SJSA1 (cell line): ENCODE data around the gene PPP1R15A. TPM values are rescaled to one million over a fixed set of nuclear protein-coding genes. Genes with fewer than 3 reads are reported as not detected.
A peak's percentile ranks its signal among the peaks of the same experiment; 100 is the strongest.
"Not testable (repeated sequence)": the region's sequence is repeated elsewhere in the genome, so short reads cannot be mapped to it uniquely, and the experiment has no call there.

Experiments
- DNase-seq, 2 experiments: peaks; one replicate each; pipeline ENCODE4 v3.0.0-alpha.2; 2015 to 2020; ENCODE audit warnings: low spot score in 2 of 2, low read depth in 1 of 2
- H3K27ac ChIP-seq: fragments of 250-450 bp; sonication (Bioruptor Pico); 2 replicates; pipeline ENCODE4 v1.5.1; 2020; ENCODE audit warnings: mild to moderate bottlenecking, moderate library complexity
- H3K27me3 ChIP-seq: fragments of 250-450 bp; sonication (Bioruptor Pico); replicated peaks from 2 replicates; pipeline ENCODE4 v1.5.1; 2020; ENCODE audit warnings: mild to moderate bottlenecking, moderate library complexity
- H3K36me3 ChIP-seq: fragments of 250-450 bp; sonication (Bioruptor Pico); 2 replicates; pipeline ENCODE4 v1.5.1; 2020; ENCODE audit warnings: mild to moderate bottlenecking
- H3K4me1 ChIP-seq: fragments of 250-450 bp; sonication (Bioruptor Pico); replicated peaks from 2 replicates; pipeline ENCODE4 v1.6.1; 2021; ENCODE audit warnings: mild to moderate bottlenecking
- H3K4me3 ChIP-seq: fragments of 250-450 bp; sonication (Bioruptor Pico); 2 replicates; pipeline ENCODE4 v1.5.1; 2020; ENCODE audit warnings: mild to moderate bottlenecking
- H3K9me3 ChIP-seq: fragments of 250-450 bp; sonication (Bioruptor Pico); replicated peaks from 2 replicates; pipeline ENCODE4 v1.5.1; 2020; ENCODE audit warnings: mild to moderate bottlenecking
- total RNA-seq: library from RNA; depleted of rRNA; stranded (reverse); fragments of >200 nt; shearing (Covaris generic); gene quantifications from 2 replicates; pipeline ENCODE4 v1.2.3, GENCODE V29; 2014

Gene PPP1R15A
- total RNA-seq, 1 experiment from 2014 or later, result 79.5 TPM

DNA sequence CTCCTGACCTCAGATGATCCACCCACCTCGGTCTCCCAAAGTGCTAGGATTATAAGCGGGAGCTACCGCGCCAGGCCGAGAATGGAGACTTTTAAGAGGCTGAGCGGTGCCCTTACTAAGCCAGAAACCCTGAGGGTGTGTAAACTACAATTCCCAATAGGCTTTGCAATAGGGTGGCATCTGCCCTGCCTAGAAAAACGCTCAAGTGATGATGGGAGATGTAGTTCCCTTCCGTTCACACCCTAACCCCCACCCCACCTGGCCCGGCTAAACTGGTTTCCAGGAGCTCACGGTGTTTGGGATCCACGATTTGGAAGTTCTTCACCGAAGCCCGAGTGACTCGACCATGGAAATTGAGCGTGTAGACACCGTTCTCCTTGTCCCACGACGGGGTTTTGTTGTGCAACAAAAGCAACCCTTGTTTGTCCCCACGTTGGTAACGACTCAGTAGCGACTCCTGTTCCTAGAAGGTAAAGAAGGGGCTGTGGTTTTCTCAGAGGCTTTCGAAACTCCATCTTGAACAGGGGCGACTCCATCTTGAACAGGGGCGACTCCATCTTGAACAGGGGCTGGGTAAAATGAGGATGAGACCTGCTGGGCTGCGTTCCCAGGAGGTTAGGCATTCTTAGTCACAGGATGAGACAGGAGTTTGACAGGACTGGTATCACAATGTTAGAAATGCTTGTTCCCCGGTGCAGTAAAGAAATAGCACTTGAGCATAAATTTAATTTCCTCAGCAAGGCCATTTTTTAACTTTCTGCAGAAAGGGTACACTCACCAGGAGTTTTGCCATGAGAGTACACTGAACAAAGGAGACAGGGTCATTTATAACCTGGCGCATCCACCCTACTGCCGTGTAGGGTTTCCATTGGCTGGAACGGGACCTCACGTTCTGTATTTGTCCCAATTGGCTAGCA lies 9.8 kb downstream of the PPP1R15A start:
- DNase-seq, result peak in 1 of 2 experiments; percentile 12
- no peak overlapping the region for H3K27ac ChIP-seq
- H3K4me1 ChIP-seq, result peaks cover 8% of the 10 kb centered on the region; the same call in 1 of the 2 replicates

DNA sequence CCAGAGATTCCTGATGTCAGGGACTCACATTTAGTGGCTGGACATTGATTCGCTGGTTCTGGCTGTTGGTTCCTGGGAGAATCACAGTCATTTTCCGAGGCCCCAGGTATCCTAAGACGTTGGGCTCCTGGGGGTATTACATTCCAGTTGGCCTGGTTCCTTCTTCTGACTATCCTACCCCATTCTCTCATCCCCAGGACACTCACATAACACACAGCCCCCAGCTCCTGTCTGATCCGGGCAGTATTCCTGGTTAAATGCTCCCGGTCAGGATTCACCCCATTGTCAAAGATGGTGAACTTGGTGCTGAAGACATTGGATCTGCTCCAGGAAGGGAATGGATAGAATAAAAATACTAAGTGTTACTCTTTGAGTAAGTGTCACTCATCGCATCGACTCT lies 11.5 kb downstream of the PPP1R15A start:
- no peak for DNase-seq
- H3K27ac ChIP-seq, result no peak overlapping the region
- no peaks in the 10 kb centered on the region for H3K27me3 ChIP-seq
- H3K4me3 ChIP-seq, result no peak overlapping the region
- H3K9me3 ChIP-seq, result no peaks in the 10 kb centered on the region
- peaks cover 13% of the 10 kb centered on the region for H3K36me3 ChIP-seq
- peaks cover 8% of the 10 kb centered on the region; the same call in 1 of the 2 replicates for H3K4me1 ChIP-seq

More for the DNA sequence above, 9.8 kb downstream of the PPP1R15A start:
- H3K9me3 ChIP-seq, result no peaks in the 10 kb centered on the region
- no peaks in the 10 kb centered on the region for H3K27me3 ChIP-seq
- peaks cover 30% of the 10 kb centered on the region for H3K36me3 ChIP-seq
- no peak overlapping the region for H3K4me3 ChIP-seq

DNA sequence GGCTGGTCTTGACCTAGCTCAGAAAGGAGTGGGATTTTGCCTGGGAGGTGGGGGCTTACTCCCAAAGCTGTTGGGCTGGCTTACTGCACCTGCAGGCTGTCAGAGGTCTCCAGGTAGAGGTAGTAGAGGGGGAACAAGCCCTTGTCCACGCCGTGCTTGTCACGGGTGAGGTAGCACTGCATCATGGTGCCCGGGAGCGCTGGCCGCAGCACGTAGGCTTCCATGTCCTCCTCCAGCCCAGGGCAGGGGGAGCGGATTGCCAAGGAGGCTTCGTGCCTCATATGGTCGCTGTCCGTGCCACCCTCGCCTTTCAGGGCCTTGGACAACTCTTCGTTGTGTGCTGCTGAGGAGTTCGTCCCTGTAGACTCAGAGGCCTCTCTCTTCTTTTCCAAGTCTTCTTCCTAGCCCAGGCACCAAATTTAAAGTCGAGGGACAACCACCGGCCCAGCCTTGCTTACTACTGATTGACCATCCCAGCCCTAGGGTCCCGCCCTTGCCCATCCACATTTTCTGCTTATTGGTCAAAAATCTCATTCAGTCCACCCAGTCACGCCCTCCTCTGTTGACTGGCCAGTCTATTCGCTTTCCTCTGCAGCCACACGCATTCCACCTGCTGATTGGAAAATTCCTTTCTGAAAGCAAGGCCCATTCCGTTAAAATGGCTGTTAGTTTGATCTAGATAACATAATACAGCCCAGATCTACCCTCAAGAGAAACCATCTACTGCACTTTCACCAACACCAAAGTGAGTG lies 15.8 kb downstream of the PPP1R15A start:
- no peaks in the 10 kb centered on the region for H3K9me3 ChIP-seq
- H3K27ac ChIP-seq, result no peak overlapping the region
- H3K27me3 ChIP-seq, result no peaks in the 10 kb centered on the region
- H3K4me3 ChIP-seq, result no peak overlapping the region
- H3K36me3 ChIP-seq, result no peaks in the 10 kb centered on the region
- DNase-seq, result no peak
- no peaks in the 10 kb centered on the region for H3K4me1 ChIP-seq

GRCh38 chr19:48889496-48889895 lies 17.3 kb downstream of the PPP1R15A start:
- not testable (repeated sequence) for H3K27ac ChIP-seq, H3K9me3 ChIP-seq, DNase-seq, H3K27me3 ChIP-seq, H3K4me3 ChIP-seq, H3K4me1 ChIP-seq, H3K36me3 ChIP-seq

- no peak overlapping the region for H3K27ac ChIP-seq
- no peaks in the 10 kb centered on the region for H3K9me3 ChIP-seq
- no peak for DNase-seq
- H3K27me3 ChIP-seq, result no peaks in the 10 kb centered on the region
- no peaks in the 10 kb centered on the region for H3K36me3 ChIP-seq
- no peaks in the 10 kb centered on the region for H3K4me1 ChIP-seq
- H3K4me3 ChIP-seq, result no peak overlapping the region
Observed at GRCh38 chr19:48890551-48890950, 18.3 kb downstream of the PPP1R15A start.

GRCh38 chr19:48895226-48895625 lies 23.0 kb downstream of the PPP1R15A start:
- no peak overlapping the region for H3K27ac ChIP-seq
- no peak for DNase-seq
- H3K36me3 ChIP-seq, result no peaks in the 10 kb centered on the region

DNA sequence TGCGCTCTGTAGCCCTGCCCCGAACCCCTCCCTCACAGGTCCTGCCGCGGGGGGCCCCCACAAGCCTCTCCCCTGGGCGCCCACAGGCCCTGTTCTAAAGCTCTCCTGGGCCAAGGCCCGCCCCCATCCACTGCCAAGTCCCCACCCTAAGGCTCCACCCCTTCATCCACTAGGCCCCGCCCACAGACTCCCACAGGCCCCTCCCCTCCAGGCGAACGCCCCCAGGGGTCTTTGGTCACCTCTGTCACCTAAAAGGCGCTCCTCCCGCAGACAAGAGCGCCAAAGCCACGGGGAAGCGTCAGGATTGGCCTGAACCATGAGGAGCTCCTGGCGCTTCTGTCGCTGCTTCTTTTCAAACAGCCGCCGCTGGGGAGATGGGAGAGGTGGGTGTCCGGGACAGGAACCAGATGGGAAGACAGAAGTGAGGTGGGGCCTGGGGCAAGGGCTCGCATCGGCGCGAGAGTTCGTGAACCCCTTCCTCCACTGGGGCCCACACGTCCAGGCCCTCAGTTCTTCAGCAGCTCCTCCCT lies 24.0 kb downstream of the PPP1R15A start:
- no peak for DNase-seq
- Histone ChIP-seq H3K4me1 (peaks cover 7% of the 10 kb centered on the region), H3K4me3 (no peak overlapping the region)

More at GRCh38 chr19:48895226-48895625, 23.0 kb downstream of the PPP1R15A start:
- no peak overlapping the region for H3K4me3 ChIP-seq
- no peaks in the 10 kb centered on the region for H3K27me3 ChIP-seq
- H3K4me1 ChIP-seq, result no peaks in the 10 kb centered on the region
- no peaks in the 10 kb centered on the region for H3K9me3 ChIP-seq

DNA sequence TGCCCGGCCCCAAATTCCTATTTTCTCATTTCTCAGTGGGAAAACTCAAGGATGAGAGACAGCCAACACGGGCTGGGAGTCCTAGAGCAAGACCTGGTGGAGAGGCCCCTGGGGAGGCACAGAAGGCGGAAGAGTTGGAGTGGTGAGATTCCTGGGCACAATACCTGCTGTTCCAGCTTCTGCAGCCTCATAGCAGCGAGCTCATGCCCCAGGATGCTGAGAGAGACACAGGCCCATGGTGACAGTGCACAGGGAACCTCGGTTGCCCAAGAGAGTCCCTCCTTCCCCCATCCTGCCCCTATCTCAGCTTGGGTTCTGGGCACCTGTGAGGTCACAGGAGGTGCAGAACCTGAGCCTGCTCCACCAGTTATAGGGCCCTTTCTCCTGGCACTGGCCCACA lies 25.0 kb downstream of the PPP1R15A start:
- DNase-seq, result no peak
- Histone ChIP-seq H3K9me3 (no peaks in the 10 kb centered on the region), H3K36me3 (peaks cover 8% of the 10 kb centered on the region), H3K27me3 (no peaks in the 10 kb centered on the region), H3K4me3 (no peak overlapping the region), H3K4me1 (peaks cover 9% of the 10 kb centered on the region), H3K27ac (no peak overlapping the region)

More for the DNA sequence above, 24.0 kb downstream of the PPP1R15A start:
- no peak overlapping the region for H3K27ac ChIP-seq
- H3K36me3 ChIP-seq, result no peaks in the 10 kb centered on the region; the same call in 1 of the 2 replicates
- no peaks in the 10 kb centered on the region for H3K27me3 ChIP-seq
- H3K9me3 ChIP-seq, result no peaks in the 10 kb centered on the region

DNA sequence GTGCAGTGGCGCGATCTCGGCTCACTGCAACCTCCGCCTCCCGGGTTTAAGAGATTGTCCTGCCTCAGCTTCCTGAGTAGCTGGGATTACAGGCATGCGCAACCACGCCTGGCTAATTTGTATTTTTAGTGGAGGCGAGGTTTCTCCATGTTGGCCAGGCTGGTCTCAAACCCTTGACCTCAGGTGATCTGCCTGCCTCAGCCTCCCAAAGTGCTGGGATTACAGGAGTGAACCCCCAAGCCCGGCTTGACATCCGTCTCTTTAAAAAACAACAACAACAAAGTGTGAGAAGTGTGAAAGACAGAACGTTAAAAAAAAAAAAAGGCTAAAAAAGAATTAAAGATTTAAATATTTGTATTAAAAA lies 27.1 kb downstream of the PPP1R15A start:
- H3K4me3 ChIP-seq, result peak overlapping the region; percentile 52; the same call in 1 of the 2 replicates

DNA sequence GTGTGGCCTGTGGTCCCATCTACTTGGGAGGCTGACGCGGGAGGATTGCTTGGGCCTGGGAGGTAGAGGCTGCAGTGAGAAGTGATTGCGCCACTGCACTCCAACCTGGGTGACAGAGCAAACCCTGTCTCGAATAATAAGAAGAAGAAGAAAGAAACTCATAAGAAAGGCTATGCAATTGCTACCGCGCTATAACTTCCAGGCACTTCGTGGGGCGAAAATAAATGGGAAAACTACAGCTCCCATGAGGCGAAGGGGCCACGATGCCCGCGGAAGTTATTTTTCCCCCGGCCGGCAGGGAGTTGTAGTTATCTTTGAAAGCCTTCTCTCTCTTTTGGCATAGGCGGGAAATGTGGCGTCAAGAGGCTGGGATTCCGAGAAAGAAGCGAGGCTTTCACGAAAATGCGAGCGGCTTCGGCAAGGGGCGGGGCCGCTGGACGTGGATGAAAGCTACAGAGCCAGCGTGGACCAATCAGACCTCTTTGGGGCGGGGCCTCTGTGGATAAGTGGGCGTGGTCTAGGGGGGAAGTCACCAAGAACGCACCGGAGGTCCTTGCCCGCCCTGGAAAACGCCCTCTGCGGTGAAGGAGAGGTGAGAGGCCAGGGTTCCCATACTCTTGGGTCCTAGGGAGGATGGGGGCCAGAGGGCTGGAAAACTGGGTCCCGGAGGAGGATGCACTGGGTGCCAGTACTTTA lies 27.7 kb downstream of the PPP1R15A start, which contains the start of gene NUCB1:
Gene NUCB1 (plus strand): TSS at position 532 of the 696 bp plus-strand sequence. CDS start 485 bp downstream, outside the sequence.
- peaks cover 9% of the 10 kb centered on the region for H3K4me1 ChIP-seq

More for the DNA sequence above, 27.1 kb downstream of the PPP1R15A start:
- DNase-seq, H3K27ac ChIP-seq, H3K4me1 ChIP-seq, H3K9me3 ChIP-seq, H3K27me3 ChIP-seq, H3K36me3 ChIP-seq: not testable (repeated sequence)

GRCh38 chr19:48900477-48901406 lies 28.5 kb downstream of the PPP1R15A start:
- Histone ChIP-seq H3K36me3 (peaks cover 19% of the 10 kb centered on the region), H3K27me3 (no peaks in the 10 kb centered on the region), H3K4me1 (peaks cover 9% of the 10 kb centered on the region), H3K9me3 (no peaks in the 10 kb centered on the region), H3K4me3 (peak overlapping the region; percentile 52), H3K27ac (peak overlapping the region; percentile 39)
- peak in 1 of 2 experiments; percentile 39 for DNase-seq

More for the DNA sequence above, 27.7 kb downstream of the PPP1R15A start, which contains the start of gene NUCB1:
- Histone ChIP-seq H3K27ac (peak within 1 kb of the TSS; percentile 39), H3K27me3 (no peaks in the 10 kb centered on the region), H3K36me3 (peaks cover 13% of the 10 kb centered on the region), H3K4me3 (peak within 1 kb of the TSS; percentile 52), H3K9me3 (no peaks in the 10 kb centered on the region)
- DNase-seq, result peak; percentile 97 to 99

DNA sequence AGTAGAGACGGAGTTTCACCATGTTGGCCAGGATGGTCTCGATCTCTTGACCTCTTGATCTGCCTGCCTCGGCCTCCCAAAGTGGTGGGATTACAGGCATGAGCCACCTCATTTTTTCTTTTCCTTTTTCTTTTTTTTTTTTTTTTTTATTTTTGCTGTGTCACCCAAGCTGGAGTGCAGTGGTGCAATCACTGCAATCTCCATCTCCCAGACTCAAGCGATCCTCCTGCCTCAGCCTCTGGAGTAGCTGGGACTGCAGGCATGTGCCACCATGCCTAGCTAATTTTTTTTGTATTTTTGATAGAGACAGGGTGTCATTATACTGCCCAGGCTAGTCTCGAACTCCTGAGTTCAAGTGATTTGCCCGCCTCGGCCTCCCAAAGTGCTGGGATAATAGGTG lies 30.1 kb downstream of the PPP1R15A start:
- peaks cover 19% of the 10 kb centered on the region for H3K36me3 ChIP-seq
- not testable (repeated sequence) for H3K4me1 ChIP-seq, H3K27ac ChIP-seq, DNase-seq, H3K27me3 ChIP-seq, H3K9me3 ChIP-seq, H3K4me3 ChIP-seq
